HG03342 (cell line): ENCODE data around the gene OR6C76.

Experiments used
- ATAC-seq: cut with Tn5 transposase; IDR thresholded peaks from one replicate; pipeline ENCODE4 v1.9.1; 2021; ENCODE audit warnings: mild to moderate bottlenecking, moderate library complexity; ENCODE audit not compliant: unreplicated experiment

Gene OR6C76

DNA sequence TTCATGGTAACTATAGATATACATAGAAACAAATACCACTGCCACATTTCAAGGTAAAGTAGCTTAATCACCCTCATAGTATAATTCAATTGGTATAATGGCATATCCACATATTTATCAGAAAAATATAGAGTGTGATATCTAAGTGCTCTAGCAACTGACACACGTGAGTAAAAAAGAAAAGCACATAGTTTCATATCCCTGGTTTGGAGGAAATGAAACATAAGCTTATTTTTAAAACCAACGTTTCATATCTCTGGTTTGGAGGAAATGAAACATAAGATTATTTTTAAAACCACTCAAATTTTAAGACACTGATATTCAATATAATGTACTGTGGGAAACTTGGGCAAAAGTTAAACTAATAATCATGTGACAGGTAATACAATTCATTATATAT lies 41.8 kb downstream of the OR6C76 start:
- peak; percentile 78 for ATAC-seq

DNA sequence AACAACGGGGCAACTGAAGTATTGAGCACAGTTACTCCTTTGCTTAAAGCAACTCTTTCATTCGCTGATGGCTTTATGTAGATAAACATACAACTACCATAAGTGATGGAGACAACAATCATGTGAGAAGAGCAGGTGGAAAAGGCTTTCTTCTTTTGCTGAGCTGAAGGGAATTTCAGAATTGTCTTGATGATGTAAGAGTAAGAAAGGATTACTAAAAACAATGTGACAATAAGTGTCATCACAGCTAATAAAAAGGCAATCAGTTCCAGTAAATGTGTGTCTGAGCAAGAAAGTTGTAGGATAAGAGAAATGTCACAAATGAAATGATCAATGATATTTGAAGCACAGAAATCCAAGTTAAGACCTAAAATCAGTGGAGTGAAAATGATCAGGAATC lies 43.2 kb downstream of the OR6C76 start:
- ATAC-seq = no peak

DNA sequence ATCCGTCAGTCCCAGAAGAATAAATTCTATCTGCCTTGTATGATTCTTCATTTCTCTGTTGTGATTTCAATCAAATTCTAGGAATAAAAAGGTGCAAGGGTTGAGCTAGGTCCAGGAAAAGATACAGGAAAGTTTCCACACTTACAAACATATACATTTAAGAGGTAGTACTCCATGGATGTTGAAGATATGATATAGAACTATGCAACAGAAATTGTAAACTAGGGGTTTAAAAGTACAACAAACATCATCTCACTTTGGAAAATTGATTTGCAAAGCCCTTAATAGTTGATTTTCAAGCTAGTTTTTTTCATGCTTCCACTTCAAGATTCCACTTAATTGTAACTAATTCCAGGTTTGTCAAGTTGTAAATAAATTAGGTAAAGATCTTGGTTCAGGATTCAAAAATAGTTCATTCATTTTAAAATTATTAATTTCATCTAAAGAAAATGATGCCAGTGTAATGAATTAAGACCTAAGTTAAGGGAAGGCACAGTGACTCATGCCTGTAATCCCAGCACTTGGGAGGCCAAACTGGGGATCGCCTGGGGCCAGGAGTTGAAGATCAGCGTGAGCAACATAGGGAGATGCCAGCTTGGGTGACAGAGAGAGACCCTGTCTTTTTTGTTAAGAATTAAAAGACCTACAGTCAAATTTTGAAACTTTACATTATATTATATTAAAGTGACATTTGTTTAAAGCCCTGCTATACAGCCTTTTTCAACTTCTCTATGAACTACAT lies 44.2 kb downstream of the OR6C76 start, which contains the start of gene OR6C70:
Gene OR6C70 (minus strand): TSS at position 51 of the 742 bp plus-strand sequence. CDS start 0 bp downstream, at position 51.
- no peak for ATAC-seq

DNA sequence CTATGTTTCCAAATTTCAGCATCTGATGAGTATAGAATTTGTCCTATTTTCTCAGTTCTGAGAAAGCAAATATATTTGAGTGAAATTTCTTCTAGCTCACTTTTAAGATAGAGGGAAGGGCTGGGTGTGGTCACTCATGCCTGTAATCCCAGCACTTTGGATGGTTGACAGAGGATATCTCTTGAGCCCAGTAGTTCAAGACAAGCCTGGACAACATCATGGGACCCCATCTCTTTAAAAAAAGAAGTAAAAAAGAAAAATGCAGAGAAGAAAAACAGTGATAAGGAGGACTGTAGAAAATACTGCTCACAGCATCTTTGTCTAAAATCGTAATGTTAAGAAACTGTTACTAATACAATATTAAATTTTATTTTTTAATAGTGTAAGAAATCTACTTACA lies 46.2 kb downstream of the OR6C76 start:
- ATAC-seq = no peak
